GM19468 (cell line): ENCODE measurements around the gene RER1.

Experiments
- ATAC-seq: cut with Tn5 transposase; IDR thresholded peaks from one replicate; pipeline ENCODE4 v1.9.1; 2021; ENCODE audit warnings: mild to moderate bottlenecking, moderate library complexity, moderate number of reproducible peaks; ENCODE audit not compliant: unreplicated experiment; ENCODE audit errors: extremely low read depth

RER1 gene

GRCh38 chr1:2417083-2417832 is 25.6 kb downstream of the RER1 start:
- ATAC-seq: no peak

DNA sequence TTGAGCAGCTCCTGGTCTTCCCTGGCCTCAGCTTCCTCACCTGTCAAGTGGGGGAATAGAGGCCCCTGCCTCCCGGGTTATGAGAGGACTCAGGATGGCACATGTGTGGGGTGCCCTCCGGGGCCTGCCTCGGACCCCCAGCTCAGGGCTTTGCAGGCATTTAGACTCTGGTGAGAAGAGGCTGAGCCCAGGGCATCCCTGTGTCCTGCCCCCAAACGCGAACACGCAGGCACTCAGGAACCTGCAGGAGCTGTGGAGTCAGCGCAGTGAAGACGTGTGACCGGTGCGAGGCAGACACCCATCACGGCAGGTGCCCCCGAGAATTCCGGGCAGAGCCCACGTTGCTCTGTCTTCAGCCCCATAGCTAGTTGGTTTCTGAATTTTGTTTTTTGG is 26.2 kb downstream of the RER1 start:
- no peak for ATAC-seq

GRCh38 chr1:2418791-2419320 is 27.2 kb downstream of the RER1 start:
- ATAC-seq: no peak

DNA sequence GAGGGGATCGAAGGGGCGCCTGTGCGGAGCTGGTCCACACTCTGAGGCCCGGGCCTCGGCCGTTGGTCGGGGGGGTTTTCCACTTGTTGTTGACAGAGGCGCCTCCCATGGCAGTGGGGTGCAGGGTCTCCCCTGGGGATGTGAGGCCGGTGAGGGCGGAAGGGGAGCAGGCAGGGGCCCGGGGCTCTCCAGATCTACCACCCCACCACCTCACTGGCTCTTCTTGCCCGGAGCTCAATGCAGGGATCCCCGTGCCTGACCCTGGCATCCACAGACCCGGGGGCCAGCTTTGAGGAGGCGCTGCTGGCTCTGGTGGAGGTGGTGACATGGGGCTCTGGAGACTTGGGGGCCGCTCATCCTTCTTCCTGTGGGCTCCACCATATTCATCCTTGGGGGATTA is 27.8 kb downstream of the RER1 start:
- ATAC-seq: no peak

GRCh38 chr1:2422523-2422922 is 30.9 kb downstream of the RER1 start:
- ATAC-seq: no peak

DNA sequence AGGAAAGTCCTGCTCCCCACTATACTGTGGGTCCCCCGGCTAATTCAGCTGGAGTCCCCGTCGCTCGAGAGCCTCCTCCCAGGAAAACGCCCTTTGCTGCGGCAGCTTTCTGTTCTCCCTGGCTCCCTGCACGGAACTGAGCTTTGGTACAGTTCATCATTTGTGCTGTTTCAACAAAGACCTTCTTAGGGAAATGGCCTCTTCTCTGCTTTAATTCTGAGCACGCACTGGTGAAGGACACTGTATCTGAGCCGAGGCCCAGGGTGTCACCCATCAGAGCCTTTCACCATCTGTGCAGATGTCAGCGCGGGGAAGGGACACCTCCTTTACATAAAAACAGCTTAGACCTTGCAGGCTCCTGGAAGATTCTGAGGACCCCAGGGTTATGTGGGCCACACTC is 34.3 kb downstream of the RER1 start:
- ATAC-seq: no peak

DNA sequence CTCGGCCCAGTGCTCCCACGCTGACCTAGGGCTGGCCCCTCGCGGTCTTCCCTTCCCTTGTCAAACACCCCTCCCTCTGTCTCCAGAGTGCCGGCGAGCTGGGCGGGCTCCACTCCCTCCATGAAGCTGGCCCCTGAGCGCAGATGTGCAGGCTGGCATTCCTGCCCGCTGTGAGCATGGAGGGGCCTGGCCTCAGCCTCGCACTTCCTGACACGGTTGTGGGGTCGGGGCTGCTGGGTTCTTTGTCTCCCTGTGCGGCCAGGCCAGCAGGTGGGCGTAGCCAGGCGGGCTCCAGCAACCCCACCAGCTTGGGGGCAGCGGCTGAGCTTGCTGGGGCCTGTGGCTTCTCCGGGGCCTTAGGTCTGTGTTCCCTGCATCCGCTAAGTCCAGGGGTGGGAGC is 34.9 kb downstream of the RER1 start:
- ATAC-seq: no peak

- no peak for ATAC-seq
Observed at GRCh38 chr1:2427051-2427450, 35.4 kb downstream of the RER1 start.

DNA sequence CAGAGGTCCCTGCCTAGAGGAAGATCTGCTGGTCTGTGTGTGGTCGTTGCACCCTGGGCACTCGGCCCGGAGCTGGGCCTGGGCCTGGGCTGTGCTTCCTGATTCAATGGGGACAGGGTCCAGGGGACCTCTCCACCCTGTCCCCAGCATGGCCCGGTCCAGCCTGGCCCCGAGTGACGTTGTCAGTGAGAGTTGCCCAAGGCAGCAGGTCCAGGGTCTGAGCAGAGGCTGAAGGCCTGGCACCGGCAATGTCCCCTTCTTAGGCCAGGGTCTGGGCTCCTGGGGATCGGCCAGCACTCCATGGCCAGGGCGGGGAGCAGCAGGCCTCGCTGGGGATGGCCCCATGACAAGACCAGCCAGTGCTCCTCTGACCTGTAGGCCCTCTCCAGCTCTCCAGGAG is 36.3 kb downstream of the RER1 start:
- ATAC-seq: no peak

- ATAC-seq: no peak
Observed at GRCh38 chr1:2428490-2428889, 36.8 kb downstream of the RER1 start.

- no peak for ATAC-seq
Observed at GRCh38 chr1:2429780-2430591, 38.3 kb downstream of the RER1 start.

DNA sequence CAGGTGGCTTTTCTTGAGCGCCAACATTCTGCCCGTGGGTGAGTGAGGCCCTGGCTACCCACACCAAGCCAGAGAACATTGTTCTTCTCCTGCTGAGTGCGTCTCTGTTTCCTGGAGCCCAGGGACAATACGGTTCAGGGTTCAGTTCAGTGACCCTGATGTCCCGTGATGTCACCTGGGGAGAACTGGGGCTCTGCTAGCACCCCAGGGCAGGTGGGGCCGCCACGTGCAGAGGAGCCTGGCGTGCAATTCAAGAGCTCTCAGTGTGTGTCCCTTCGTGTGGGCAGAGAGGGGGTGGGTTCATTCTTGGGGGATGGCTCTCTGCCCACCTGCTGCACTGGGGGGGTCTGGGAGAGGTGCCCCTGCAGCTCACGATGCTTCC is 38.9 kb downstream of the RER1 start:
- ATAC-seq: no peak

GRCh38 chr1:2431103-2431502 is 39.5 kb downstream of the RER1 start:
- ATAC-seq: no peak

- no peak for ATAC-seq
Observed at GRCh38 chr1:2431518-2431917, 39.9 kb downstream of the RER1 start.

- ATAC-seq: no peak
Observed at GRCh38 chr1:2432441-2432844, 40.8 kb downstream of the RER1 start.

GRCh38 chr1:2433196-2433595 is 41.6 kb downstream of the RER1 start:
- no peak for ATAC-seq

DNA sequence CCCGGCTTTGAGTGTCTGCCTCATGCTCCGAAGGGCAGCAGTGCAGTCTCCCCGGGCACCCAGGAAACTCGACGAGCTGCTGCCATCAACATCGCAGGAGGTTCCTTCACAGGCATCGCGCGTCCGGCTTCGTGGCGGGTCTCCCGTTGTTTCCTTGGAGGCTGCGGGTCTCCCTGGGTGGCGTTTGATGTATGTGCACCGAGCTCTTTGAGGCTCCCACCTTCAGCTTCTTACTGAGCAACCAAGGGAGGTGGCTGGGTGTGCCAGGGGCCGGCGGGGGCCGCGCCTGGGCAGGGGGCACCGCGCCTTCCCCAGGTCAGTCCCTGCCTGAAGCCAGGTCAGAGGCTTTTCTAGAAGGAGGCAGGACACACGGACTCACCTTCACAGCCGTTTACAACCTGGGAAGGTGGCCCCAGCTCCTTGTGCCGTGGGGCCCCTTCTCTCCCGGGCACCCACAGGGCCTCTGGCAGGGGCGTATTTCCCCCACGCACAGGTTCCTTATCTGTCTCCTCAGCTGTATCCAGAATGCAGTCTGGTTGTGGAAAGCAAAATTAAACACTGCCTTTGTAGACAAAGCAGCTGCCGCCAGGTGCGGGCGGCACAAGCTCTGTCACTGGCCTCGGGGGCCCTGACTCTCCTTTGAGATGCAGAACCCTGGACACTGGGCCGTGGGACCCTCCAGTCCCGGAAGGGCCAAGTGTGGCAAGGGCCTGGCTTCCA is 42.5 kb downstream of the RER1 start:
- no peak for ATAC-seq

DNA sequence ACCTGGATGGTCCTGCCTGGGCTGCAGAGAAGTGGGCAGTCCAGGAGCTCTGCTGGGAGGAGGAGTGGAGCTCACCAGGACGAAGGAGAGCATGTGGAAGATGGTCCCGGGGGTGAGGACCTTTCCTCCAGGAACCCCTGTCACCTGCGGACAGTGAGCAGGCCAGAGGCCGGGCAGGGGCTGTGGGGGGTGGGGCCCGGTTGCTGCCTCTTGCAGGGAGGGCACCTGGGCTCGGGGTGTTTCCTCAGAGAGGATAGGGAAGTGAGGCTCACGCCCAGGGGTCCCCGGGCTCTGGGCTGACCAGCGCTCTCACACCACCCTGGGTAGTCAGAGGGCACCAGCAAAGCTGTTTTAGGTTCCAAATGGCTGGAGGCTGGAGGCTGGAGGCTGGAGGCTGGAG is 43.5 kb downstream of the RER1 start:
- ATAC-seq: no peak

GRCh38 chr1:2435746-2436355 is 44.2 kb downstream of the RER1 start:
- ATAC-seq: no peak

- ATAC-seq: no peak
Observed at GRCh38 chr1:2436876-2437275, 45.2 kb downstream of the RER1 start.
